WTC11 (cell line): ENCODE measurements around the gene TCEAL5.

Experiments
- ATF1 ChIP-seq: sonication (generic); formaldehyde crosslinking; IDR thresholded peaks from 2 replicates; pipeline ENCODE4 v1.8.1; 2023; ENCODE audit warnings: mild to moderate bottlenecking, moderate library complexity, missing genetic modification reagents
- CREB1 ChIP-seq: sonication (generic); formaldehyde crosslinking; IDR thresholded peaks from 2 replicates; pipeline ENCODE4 v1.8.0; 2023; ENCODE audit warnings: mild to moderate bottlenecking, missing genetic modification reagents
- ELF4 ChIP-seq: sonication (generic); formaldehyde crosslinking; IDR thresholded peaks from 2 replicates; pipeline ENCODE4 v1.8.1; 2022; ENCODE audit warnings: low read depth, mild to moderate bottlenecking, moderate library complexity, missing genetic modification reagents
- ESRRA ChIP-seq: sonication (generic); formaldehyde crosslinking; IDR thresholded peaks from 2 replicates; pipeline ENCODE4 v1.8.1; 2022; ENCODE audit warnings: mild to moderate bottlenecking, missing genetic modification reagents, borderline replicate concordance
- KAT7 ChIP-seq: sonication (generic); formaldehyde crosslinking; IDR thresholded peaks from 2 replicates; pipeline ENCODE4 v1.8.1; 2023; ENCODE audit warnings: missing genetic modification reagents, mild to moderate bottlenecking, borderline replicate concordance
- ZNF263 ChIP-seq: sonication (generic); formaldehyde crosslinking; IDR thresholded peaks from 2 replicates; pipeline ENCODE4 v1.8.1; 2022; ENCODE audit warnings: low read depth, mild to moderate bottlenecking, moderate library complexity, missing genetic modification reagents
- TF ChIP-seq, protein P1 (sequence below): fragments of 250-450 bp; sonication (Bioruptor Pico); IDR thresholded peaks from 2 replicates; pipeline ENCODE4 v2.1.2; 2022; ENCODE audit warnings: mild to moderate bottlenecking, moderate library complexity
- TF ChIP-seq, protein P2 (sequence below): sonication (generic); formaldehyde crosslinking; IDR thresholded peaks from 2 replicates; pipeline ENCODE4 v1.8.0; 2022; ENCODE audit warnings: mild to moderate bottlenecking, missing genetic modification reagents
- TF ChIP-seq, protein P3 (sequence below): sonication (generic); formaldehyde crosslinking; IDR thresholded peaks from 2 replicates; pipeline ENCODE4 v1.8.1; 2023; ENCODE audit warnings: mild to moderate bottlenecking, missing genetic modification reagents, moderate library complexity
- TF ChIP-seq, protein P4 (sequence below): fragments of 250-450 bp; sonication (Bioruptor Pico); IDR thresholded peaks from 2 replicates; pipeline ENCODE4 v1.9.0; 2021; ENCODE audit warnings: mild to moderate bottlenecking
- TF ChIP-seq, protein P5 (sequence below): fragments of 200-600 bp; IDR thresholded peaks from 2 replicates; pipeline ENCODE4 v1.8.0; 2022; ENCODE audit warnings: antibody characterized with exemption
- TF ChIP-seq, protein P6 (sequence below): sonication (generic); formaldehyde crosslinking; IDR thresholded peaks from 2 replicates; pipeline ENCODE4 v1.8.1; 2022; ENCODE audit warnings: missing genetic modification reagents, borderline replicate concordance

DNA sequence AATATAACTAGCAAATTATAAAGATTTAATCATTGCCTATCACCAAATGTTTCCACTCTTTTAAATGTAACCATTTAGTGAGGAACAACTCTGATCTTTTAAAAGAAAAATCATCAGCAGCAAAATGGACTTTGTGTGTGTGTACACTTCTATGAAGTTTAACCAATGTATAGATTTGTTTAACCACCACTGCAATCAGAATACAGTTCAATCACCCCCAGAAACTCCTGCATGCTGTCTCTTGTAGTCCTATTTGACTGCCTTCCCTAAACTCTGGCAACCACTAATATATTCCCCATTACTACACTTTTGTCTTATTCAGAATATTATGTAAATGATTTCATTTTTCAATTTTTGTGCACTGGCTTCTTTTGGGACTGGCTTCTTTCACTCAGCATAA lies 19.9 kb downstream of the TCEAL5 start:
- TF ChIP-seq CREB1 (CRISPR knock-in tag) (no peak), ELF4 (no peak), ZNF263 (CRISPR knock-in tag) (no peak), KAT7 (CRISPR knock-in tag) (no peak), ESRRA (no peak), ATF1 (CRISPR knock-in tag) (no peak)
- TF ChIP-seq, protein P1, sequence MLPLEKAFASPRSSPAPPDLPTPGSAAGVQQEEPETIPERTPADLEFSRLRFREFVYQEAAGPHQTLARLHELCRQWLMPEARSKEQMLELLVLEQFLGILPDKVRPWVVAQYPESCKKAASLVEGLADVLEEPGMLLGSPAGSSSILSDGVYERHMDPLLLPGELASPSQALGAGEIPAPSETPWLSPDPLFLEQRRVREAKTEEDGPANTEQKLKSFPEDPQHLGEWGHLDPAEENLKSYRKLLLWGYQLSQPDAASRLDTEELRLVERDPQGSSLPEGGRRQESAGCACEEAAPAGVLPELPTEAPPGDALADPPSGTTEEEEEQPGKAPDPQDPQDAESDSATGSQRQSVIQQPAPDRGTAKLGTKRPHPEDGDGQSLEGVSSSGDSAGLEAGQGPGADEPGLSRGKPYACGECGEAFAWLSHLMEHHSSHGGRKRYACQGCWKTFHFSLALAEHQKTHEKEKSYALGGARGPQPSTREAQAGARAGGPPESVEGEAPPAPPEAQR (CRISPR knock-in tag), result no peak
- TF ChIP-seq, protein P2, sequence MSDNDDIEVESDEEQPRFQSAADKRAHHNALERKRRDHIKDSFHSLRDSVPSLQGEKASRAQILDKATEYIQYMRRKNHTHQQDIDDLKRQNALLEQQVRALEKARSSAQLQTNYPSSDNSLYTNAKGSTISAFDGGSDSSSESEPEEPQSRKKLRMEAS, result no peak
- TF ChIP-seq, protein P3, sequence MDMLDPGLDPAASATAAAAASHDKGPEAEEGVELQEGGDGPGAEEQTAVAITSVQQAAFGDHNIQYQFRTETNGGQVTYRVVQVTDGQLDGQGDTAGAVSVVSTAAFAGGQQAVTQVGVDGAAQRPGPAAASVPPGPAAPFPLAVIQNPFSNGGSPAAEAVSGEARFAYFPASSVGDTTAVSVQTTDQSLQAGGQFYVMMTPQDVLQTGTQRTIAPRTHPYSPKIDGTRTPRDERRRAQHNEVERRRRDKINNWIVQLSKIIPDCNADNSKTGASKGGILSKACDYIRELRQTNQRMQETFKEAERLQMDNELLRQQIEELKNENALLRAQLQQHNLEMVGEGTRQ (CRISPR knock-in tag), result no peak
- TF ChIP-seq, protein P4, sequence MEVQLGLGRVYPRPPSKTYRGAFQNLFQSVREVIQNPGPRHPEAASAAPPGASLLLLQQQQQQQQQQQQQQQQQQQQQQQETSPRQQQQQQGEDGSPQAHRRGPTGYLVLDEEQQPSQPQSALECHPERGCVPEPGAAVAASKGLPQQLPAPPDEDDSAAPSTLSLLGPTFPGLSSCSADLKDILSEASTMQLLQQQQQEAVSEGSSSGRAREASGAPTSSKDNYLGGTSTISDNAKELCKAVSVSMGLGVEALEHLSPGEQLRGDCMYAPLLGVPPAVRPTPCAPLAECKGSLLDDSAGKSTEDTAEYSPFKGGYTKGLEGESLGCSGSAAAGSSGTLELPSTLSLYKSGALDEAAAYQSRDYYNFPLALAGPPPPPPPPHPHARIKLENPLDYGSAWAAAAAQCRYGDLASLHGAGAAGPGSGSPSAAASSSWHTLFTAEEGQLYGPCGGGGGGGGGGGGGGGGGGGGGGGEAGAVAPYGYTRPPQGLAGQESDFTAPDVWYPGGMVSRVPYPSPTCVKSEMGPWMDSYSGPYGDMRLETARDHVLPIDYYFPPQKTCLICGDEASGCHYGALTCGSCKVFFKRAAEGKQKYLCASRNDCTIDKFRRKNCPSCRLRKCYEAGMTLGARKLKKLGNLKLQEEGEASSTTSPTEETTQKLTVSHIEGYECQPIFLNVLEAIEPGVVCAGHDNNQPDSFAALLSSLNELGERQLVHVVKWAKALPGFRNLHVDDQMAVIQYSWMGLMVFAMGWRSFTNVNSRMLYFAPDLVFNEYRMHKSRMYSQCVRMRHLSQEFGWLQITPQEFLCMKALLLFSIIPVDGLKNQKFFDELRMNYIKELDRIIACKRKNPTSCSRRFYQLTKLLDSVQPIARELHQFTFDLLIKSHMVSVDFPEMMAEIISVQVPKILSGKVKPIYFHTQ (CRISPR knock-in tag), result no peak
- TF ChIP-seq, protein P5, sequence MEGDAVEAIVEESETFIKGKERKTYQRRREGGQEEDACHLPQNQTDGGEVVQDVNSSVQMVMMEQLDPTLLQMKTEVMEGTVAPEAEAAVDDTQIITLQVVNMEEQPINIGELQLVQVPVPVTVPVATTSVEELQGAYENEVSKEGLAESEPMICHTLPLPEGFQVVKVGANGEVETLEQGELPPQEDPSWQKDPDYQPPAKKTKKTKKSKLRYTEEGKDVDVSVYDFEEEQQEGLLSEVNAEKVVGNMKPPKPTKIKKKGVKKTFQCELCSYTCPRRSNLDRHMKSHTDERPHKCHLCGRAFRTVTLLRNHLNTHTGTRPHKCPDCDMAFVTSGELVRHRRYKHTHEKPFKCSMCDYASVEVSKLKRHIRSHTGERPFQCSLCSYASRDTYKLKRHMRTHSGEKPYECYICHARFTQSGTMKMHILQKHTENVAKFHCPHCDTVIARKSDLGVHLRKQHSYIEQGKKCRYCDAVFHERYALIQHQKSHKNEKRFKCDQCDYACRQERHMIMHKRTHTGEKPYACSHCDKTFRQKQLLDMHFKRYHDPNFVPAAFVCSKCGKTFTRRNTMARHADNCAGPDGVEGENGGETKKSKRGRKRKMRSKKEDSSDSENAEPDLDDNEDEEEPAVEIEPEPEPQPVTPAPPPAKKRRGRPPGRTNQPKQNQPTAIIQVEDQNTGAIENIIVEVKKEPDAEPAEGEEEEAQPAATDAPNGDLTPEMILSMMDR, result no peak
- TF ChIP-seq, protein P6, sequence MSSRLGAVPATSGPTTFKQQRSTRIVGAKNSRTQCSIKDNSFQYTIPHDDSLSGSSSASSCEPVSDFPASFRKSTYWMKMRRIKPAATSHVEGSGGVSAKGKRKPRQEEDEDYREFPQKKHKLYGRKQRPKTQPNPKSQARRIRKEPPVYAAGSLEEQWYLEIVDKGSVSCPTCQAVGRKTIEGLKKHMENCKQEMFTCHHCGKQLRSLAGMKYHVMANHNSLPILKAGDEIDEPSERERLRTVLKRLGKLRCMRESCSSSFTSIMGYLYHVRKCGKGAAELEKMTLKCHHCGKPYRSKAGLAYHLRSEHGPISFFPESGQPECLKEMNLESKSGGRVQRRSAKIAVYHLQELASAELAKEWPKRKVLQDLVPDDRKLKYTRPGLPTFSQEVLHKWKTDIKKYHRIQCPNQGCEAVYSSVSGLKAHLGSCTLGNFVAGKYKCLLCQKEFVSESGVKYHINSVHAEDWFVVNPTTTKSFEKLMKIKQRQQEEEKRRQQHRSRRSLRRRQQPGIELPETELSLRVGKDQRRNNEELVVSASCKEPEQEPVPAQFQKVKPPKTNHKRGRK (CRISPR knock-in tag), result no peak
